Omental fat pad (tissue), 4 donors: Measurements from ENCODE around the gene CRTC2. TPM values are rescaled to one million over a fixed set of nuclear protein-coding genes. Genes with fewer than 3 reads are reported as not detected.

Experiments
- ATAC-seq: fragments of 150-250 bp; one replicate; pipeline ENCODE4 v1.9.1; 2016; ENCODE audit warnings: mild to moderate bottlenecking, moderate library complexity; ENCODE audit not compliant: low FRiP score
- DNase-seq: peaks from one replicate; pipeline ENCODE4 v3.0.0-alpha.2; 2019; ENCODE audit warnings: low spot score
- CTCF ChIP-seq, 3 donors: fragments of 450-650 bp; IDR thresholded peaks; one replicate each; pipeline ENCODE4 v1.5.1; 2016 to 2017; ENCODE audit warnings: antibody characterized with exemption in 3 of 3, mild to moderate bottlenecking in 3 of 3, moderate library complexity in 2 of 3
- total RNA-seq, 4 donors: library from RNA; depleted of rRNA; stranded (reverse); fragments of >200 nt; gene quantifications; one replicate each; pipeline ENCODE4 v1.1.0, GENCODE V29; 2016

CRTC2 gene
- total RNA-seq, 4 donors from 2014 or later: 11.9 to 17.7 (median 16.3) TPM

- ATAC-seq (no peak), DNase-seq (no peak)
- no peak for TF ChIP-seq CTCF (IDR thresholded peaks at IDR 0.05)
Measured at GRCh38 chr1:153933430-153933829, 25.0 kb downstream of the CRTC2 start.

GRCh38 chr1:153932156-153933131, 26.0 kb downstream of the CRTC2 start:
- DNase-seq (no peak), ATAC-seq (no peak)
- TF ChIP-seq CTCF (IDR thresholded peaks at IDR 0.05): no peak

- DNase-seq: no peak
- no peak for ATAC-seq
Measured at GRCh38 chr1:153929981-153930948, 28.1 kb downstream of the CRTC2 start.

GRCh38 chr1:153929426-153929825, 29.0 kb downstream of the CRTC2 start:
- ATAC-seq (no peak), DNase-seq (no peak)
- TF ChIP-seq CTCF (IDR thresholded peaks at IDR 0.05): no peak

More at GRCh38 chr1:153929981-153930948, 28.1 kb downstream of the CRTC2 start:
- no peak for TF ChIP-seq CTCF (IDR thresholded peaks at IDR 0.05)

GRCh38 chr1:153928791-153929341, 29.5 kb downstream of the CRTC2 start:
- no peak for TF ChIP-seq CTCF (IDR thresholded peaks at IDR 0.05)
- no peak for DNase-seq
- no peak for ATAC-seq

GRCh38 chr1:153928245-153928644, 30.2 kb downstream of the CRTC2 start:
- ATAC-seq (no peak), DNase-seq (no peak)
- TF ChIP-seq CTCF (IDR thresholded peaks at IDR 0.05): no peak
